Large intestine (tissue), 3 donors: ENCODE data around the gene SOCS3. TPM values are rescaled to one million over a fixed set of nuclear protein-coding genes. Genes with fewer than 3 reads are reported as not detected.
A peak's percentile ranks its signal among the peaks of the same experiment; 100 is the strongest.
"Not testable (repeated sequence)": the region's sequence is repeated elsewhere in the genome, so short reads cannot be mapped to it uniquely, and the experiment has no call there.

Source experiments
- DNase-seq, 2 donors: peaks; one replicate each; pipeline versions ENCODE4 v3.0.0 to v3.0.0-alpha.2; 2013
- H3K27ac ChIP-seq: one replicate; pipeline ENCODE4 v1.5.1; 2013; ENCODE audit warnings: low read length
- H3K27me3 ChIP-seq: 2 replicates; pipeline ENCODE4 v1.6.1; 2013; ENCODE audit warnings: low read length; ENCODE audit not compliant: control insufficient read depth, insufficient read depth
- H3K36me3 ChIP-seq: 2 replicates; pipeline ENCODE4 v1.6.1; 2013; ENCODE audit warnings: low read length; ENCODE audit not compliant: control insufficient read depth, insufficient read depth
- H3K4me1 ChIP-seq: one replicate; pipeline ENCODE4 v1.6.1; 2013; ENCODE audit warnings: low read length; ENCODE audit not compliant: control insufficient read depth, insufficient read depth
- H3K4me3 ChIP-seq: one replicate; pipeline ENCODE4 v1.5.1; 2013; ENCODE audit warnings: low read length
- H3K9me3 ChIP-seq: one replicate; pipeline ENCODE4 v1.6.1; 2013; ENCODE audit warnings: mild to moderate bottlenecking, low read depth, low read length, moderate library complexity; ENCODE audit not compliant: control insufficient read depth
- WGBS: methylation state at CpG from one replicate; pipeline ENCODE4 v1.1.5; 2013; ENCODE audit warnings: low lambda C conversion rate; ENCODE audit not compliant: insufficient coverage; 5-methylcytosine and 5-hydroxymethylcytosine counted together
- polyA plus RNA-seq: library from polyadenylated mRNA; unstranded; fragments of 120-200 nt; gene quantifications from one replicate; pipeline ENCODE4 v1.2.1, GENCODE V29; 2013

SOCS3 gene
- polyA plus RNA-seq, 1 donor: 49.6 TPM

DNA sequence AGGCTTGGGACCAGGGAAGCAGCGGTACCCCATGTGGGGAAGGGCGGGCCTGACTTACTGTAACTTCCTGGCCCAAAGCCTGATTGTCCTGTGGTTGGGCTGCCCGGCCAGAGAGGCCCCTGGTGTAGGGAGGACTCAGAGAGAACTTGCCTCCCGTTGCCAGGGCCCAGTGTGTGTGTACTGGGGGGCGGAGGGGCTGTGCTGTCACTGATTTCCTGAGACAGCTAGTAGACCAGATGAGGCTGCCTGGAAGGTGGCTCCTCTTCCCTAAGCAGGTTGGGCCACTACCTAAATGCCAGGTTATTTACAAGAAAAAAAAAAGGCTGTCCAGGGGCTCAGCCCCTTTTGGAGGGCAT lies 16.7 kb downstream of the SOCS3 start:
- H3K4me3 ChIP-seq: no peak overlapping the region
- DNase-seq: peak in 1 of 2 donors; percentile 44
- H3K9me3 ChIP-seq: peaks cover 2% of the 10 kb centered on the region
- peak overlapping the region; percentile 23 for H3K27ac ChIP-seq
- H3K4me1 ChIP-seq: peaks cover 23% of the 10 kb centered on the region
- H3K27me3 ChIP-seq: peaks cover 28% of the 10 kb centered on the region
- no peaks in the 10 kb centered on the region for H3K36me3 ChIP-seq
- WGBS: no CpG with 5 or more reads among the region's 5 CpGs

- Histone ChIP-seq H3K4me3 (no peak overlapping the region), H3K27me3 (peaks cover 28% of the 10 kb centered on the region), H3K4me1 (peaks cover 23% of the 10 kb centered on the region), H3K36me3 (no peaks in the 10 kb centered on the region), H3K9me3 (peaks cover 2% of the 10 kb centered on the region), H3K27ac (peak overlapping the region; percentile 23)
- no CpG with 5 or more reads among the region's 26 CpGs for WGBS
- no peak for DNase-seq
Measured at GRCh38 chr17:78342449-78343186, 17.3 kb downstream of the SOCS3 start.

DNA sequence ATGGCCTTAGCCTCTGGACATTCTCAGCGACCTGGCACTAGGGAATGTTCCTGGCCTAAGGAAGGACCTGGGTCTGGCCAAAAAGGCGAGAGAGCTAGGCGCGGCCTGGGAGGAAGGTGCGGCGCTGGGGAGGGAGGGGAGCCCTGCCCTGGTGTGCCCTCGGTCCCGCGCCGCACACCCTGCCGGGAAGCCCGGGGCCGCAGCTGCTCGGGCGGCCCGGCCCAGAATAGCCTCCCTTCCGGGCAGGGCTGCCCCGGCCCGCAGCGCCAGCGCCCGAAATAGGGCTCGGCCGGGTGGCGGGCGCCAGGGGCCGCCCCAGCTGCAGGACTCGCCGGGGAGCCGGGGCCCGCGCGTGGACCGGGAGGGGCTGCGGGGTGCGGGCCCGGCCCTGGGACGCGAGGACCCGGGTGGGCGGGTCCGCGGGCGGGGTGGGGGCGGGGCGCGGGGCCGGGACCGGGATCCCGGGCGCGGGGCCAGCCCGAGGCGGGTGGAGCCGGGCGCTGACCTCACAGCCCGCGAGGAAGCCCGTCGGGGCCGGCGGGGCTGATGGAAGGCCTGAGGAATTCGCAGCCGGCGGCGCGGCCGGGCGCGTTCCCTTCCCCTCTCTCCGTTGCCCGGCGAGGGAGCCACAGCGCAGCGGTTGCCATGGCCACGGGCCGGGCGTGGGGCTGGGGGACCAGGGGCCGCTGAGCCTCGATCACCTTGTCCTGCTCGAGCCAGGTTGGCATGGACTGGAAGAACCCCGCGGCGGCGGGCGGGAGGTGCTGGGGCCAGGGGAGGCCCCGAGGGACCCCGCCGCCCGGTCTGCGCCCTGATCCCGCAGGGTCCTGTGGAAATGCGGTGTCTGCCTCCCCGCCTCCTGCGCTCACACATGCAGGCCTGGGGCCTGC lies 18.1 kb downstream of the SOCS3 start:
- WGBS: no CpG with 5 or more reads among the region's 95 CpGs

GRCh38 chr17:78340183-78340955 lies 19.5 kb downstream of the SOCS3 start:
- no CpG with 5 or more reads among the region's 10 CpGs for WGBS
- Histone ChIP-seq H3K27me3 (peaks cover 28% of the 10 kb centered on the region), H3K36me3 (no peaks in the 10 kb centered on the region), H3K9me3 (peaks cover 2% of the 10 kb centered on the region), H3K4me3 (no peak overlapping the region), H3K4me1 (peaks cover 23% of the 10 kb centered on the region), H3K27ac (no peak overlapping the region)
- no peak for DNase-seq

More for the DNA sequence above, 18.1 kb downstream of the SOCS3 start:
- no peaks in the 10 kb centered on the region for H3K36me3 ChIP-seq
- DNase-seq: peak; percentile 68 to 79
- H3K27me3 ChIP-seq: peaks cover 28% of the 10 kb centered on the region
- peaks cover 23% of the 10 kb centered on the region for H3K4me1 ChIP-seq
- H3K27ac ChIP-seq: peak overlapping the region; percentile 23
- peaks cover 2% of the 10 kb centered on the region for H3K9me3 ChIP-seq
- no peak overlapping the region for H3K4me3 ChIP-seq

- no CpG with 5 or more reads among the region's 11 CpGs for WGBS
- peaks cover 21% of the 10 kb centered on the region for H3K27me3 ChIP-seq
- H3K4me1 ChIP-seq: peaks cover 20% of the 10 kb centered on the region
- peak; percentile 60 to 84 for DNase-seq
- H3K36me3 ChIP-seq: no peaks in the 10 kb centered on the region
- H3K4me3 ChIP-seq: no peak overlapping the region
- peaks cover 2% of the 10 kb centered on the region for H3K9me3 ChIP-seq
- no peak overlapping the region for H3K27ac ChIP-seq
Measured at GRCh38 chr17:78338486-78339259, 21.2 kb downstream of the SOCS3 start.

DNA sequence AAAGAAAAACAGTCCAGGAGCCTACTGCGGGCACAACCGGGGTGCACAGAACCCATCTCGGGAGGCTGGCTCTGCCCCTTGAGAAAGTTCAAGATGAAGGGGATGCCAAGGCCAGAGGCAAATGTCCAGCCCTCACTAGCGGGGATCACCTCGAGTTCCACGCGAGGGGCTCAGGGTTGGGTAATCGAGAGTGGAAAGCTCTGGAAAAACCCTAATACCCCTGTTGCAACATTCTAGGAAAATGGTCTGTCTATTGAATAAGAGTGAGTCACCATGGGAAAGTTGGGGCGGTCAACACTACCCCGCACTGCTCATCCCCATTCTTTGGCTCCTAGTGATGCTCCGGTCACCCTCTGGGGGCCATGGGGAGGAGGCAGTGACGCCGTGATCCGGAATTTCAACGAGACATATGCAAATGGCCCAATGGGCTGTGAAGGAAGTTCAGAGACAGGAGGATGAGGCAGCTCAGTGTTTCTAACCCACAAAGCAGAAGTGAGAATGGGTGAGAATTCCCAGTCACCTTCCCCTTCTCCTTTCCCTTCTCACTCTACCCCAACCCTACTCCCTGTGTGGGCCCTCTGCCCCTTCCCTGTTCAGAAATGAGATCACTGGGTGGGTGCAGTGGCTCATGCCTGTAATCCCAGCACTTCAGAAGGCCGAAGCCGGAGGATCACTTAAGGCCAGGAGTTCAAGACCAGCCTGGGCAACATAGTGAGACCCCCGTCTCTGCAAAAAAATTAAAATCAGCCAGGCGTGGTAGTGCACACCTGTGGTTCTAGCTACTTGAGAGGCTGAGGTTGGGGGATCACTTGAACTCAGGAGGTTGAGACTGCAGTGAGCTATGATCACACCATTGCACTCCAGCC lies 22.4 kb downstream of the SOCS3 start:
- DNase-seq: no peak
- H3K4me1 ChIP-seq: peaks cover 8% of the 10 kb centered on the region
- no peaks in the 10 kb centered on the region for H3K36me3 ChIP-seq
- peaks cover 2% of the 10 kb centered on the region for H3K9me3 ChIP-seq
- no peak overlapping the region for H3K27ac ChIP-seq
- WGBS: no CpG with 5 or more reads among the region's 19 CpGs
- H3K4me3 ChIP-seq: no peak overlapping the region
- peaks cover 9% of the 10 kb centered on the region for H3K27me3 ChIP-seq

DNA sequence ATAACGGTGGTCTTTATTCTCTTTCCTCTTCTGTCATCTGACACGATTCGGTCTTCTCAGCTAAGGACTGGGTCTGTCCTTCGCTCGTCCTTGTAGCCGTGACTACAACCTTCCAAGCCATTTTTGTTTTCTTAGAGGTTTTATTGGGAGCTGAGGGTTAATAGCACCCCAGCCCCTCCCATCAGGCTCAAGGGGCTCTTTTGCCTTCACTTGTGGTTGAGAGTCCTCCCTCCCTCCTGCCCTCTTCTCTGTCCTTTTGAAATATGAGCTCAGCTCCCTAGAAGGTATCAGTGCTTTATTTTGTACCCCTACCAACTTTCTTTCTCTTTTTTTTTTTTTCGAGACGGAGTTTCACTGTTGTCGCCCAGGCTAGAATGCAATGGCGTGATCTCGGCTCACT lies 24.7 kb downstream of the SOCS3 start:
- H3K4me1 ChIP-seq: peaks cover 5% of the 10 kb centered on the region
- no CpG with 5 or more reads among the region's 11 CpGs for WGBS

DNA sequence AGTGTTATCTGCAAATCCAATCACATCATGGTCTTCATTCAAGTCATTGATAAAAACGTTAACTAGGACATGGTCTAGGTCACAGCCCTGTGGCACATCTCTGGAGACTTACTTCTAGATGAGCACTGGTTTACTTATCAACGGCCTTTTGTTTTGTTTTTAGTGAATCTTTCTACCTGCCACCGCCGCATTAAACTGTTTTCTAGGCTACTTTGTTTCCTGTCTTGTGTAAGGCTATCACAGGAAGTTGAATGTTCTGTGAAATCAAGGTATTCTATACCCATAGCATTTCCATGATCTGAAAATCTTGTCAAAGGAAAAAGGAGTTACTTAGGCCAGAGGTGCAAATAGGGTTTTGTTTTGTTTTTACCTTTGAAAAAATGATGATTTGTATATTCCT lies 26.9 kb downstream of the SOCS3 start:
- H3K4me1 ChIP-seq: no peaks in the 10 kb centered on the region
- no peak for DNase-seq
- no peaks in the 10 kb centered on the region for H3K9me3 ChIP-seq
- WGBS: 93% methylated on average over 2 of the region's 4 CpGs
- no peaks in the 10 kb centered on the region for H3K27me3 ChIP-seq
- H3K4me3 ChIP-seq: no peak overlapping the region
- H3K27ac ChIP-seq: no peak overlapping the region
- H3K36me3 ChIP-seq: no peaks in the 10 kb centered on the region

More for the DNA sequence above, 24.7 kb downstream of the SOCS3 start:
- DNase-seq: no peak
- Histone ChIP-seq H3K27me3 (peaks cover 4% of the 10 kb centered on the region), H3K9me3 (no peaks in the 10 kb centered on the region), H3K4me3 (no peak overlapping the region), H3K27ac (no peak overlapping the region), H3K36me3 (no peaks in the 10 kb centered on the region)

GRCh38 chr17:78331355-78331754 lies 28.5 kb downstream of the SOCS3 start:
- H3K36me3 ChIP-seq, H3K27ac ChIP-seq, H3K27me3 ChIP-seq, H3K4me3 ChIP-seq, DNase-seq, H3K9me3 ChIP-seq, H3K4me1 ChIP-seq: not testable (repeated sequence)
- WGBS: no CpG with 5 or more reads among the region's 12 CpGs
